ENCODE measurements around the gene LDLR.
"Not testable (repeated sequence)": the region's sequence is repeated elsewhere in the genome, so short reads cannot be mapped to it uniquely, and the experiment has no call there.

The LDLR gene

GRCh38 chr19:11113140-11113708, 24.0 kb downstream of the LDLR start:
- TF ChIP-seq TAF1 (IDR thresholded peaks at IDR 0.05; ENCODE audit: low read depth, low read length): no peak
- TF ChIP-seq POLR2A (IDR thresholded peaks at IDR 0.05; ENCODE audit: low read depth, low read length): no peak
- TF ChIP-seq SPI1 (IDR thresholded peaks at IDR 0.05; ENCODE audit: low read depth, low read length): no peak
- no peak for TF ChIP-seq POLR2AphosphoS5 (IDR thresholded peaks at IDR 0.05; ENCODE audit: low read depth, low read length)
- TF ChIP-seq PAX5 (IDR thresholded peaks at IDR 0.05; ENCODE audit: insufficient read depth, low read length, severe bottlenecking): no peak
- TF ChIP-seq POU2F2 (IDR thresholded peaks at IDR 0.05; ENCODE audit: low read depth, low read length): no peak
- FAIRE-seq (no peak), DNase-seq (ENCODE audit: insufficient read length, low spot score) (no peak)

- TF ChIP-seq PAX5 (IDR thresholded peaks at IDR 0.05; ENCODE audit: insufficient read depth, low read length, severe bottlenecking) (no peak), POU2F2 (IDR thresholded peaks at IDR 0.05; ENCODE audit: low read depth, low read length) (no peak), SPI1 (IDR thresholded peaks at IDR 0.05; ENCODE audit: low read depth, low read length) (no peak), POLR2A (IDR thresholded peaks at IDR 0.05; ENCODE audit: low read depth, low read length) (no peak), POLR2AphosphoS5 (IDR thresholded peaks at IDR 0.05; ENCODE audit: low read depth, low read length) (no peak), TAF1 (IDR thresholded peaks at IDR 0.05; ENCODE audit: low read depth, low read length) (no peak)
- DNase-seq (ENCODE audit: insufficient read length, low spot score) (no peak), FAIRE-seq (no peak)
These were observed 25.8 kb downstream of the LDLR start for GRCh38 chr19:11115042-11115441.

GRCh38 chr19:11115895-11116446, 26.7 kb downstream of the LDLR start:
- no peak for FAIRE-seq
- no peak for DNase-seq (ENCODE audit: insufficient read length, low spot score)
- TF ChIP-seq SPI1 (IDR thresholded peaks at IDR 0.05; ENCODE audit: low read depth, low read length) (no peak), POLR2A (IDR thresholded peaks at IDR 0.05; ENCODE audit: low read depth, low read length) (no peak), POLR2AphosphoS5 (IDR thresholded peaks at IDR 0.05; ENCODE audit: low read depth, low read length) (no peak), POU2F2 (IDR thresholded peaks at IDR 0.05; ENCODE audit: low read depth, low read length) (no peak), TAF1 (IDR thresholded peaks at IDR 0.05; ENCODE audit: low read depth, low read length) (no peak)

GRCh38 chr19:11116507-11116906, 27.2 kb downstream of the LDLR start:
- TF ChIP-seq POLR2A (IDR thresholded peaks at IDR 0.05; ENCODE audit: low read depth, low read length) (no peak), POU2F2 (IDR thresholded peaks at IDR 0.05; ENCODE audit: low read depth, low read length) (no peak), PAX5 (IDR thresholded peaks at IDR 0.05; ENCODE audit: insufficient read depth, low read length, severe bottlenecking) (no peak), POLR2AphosphoS5 (IDR thresholded peaks at IDR 0.05; ENCODE audit: low read depth, low read length) (no peak), TAF1 (IDR thresholded peaks at IDR 0.05; ENCODE audit: low read depth, low read length) (no peak), SPI1 (IDR thresholded peaks at IDR 0.05; ENCODE audit: low read depth, low read length) (no peak)
- FAIRE-seq (no peak), DNase-seq (ENCODE audit: insufficient read length, low spot score) (no peak)

- not testable (repeated sequence) for DNase-seq (ENCODE audit: insufficient read length, low spot score); FAIRE-seq
These were observed 32.7 kb downstream of the LDLR start for GRCh38 chr19:11121963-11122362.

GRCh38 chr19:11123114-11123513, 33.9 kb downstream of the LDLR start:
- no peak for DNase-seq (ENCODE audit: insufficient read length, low spot score)
- FAIRE-seq: no peak
- TF ChIP-seq POU2F2 (IDR thresholded peaks at IDR 0.05; ENCODE audit: low read depth, low read length) (no peak), SPI1 (IDR thresholded peaks at IDR 0.05; ENCODE audit: low read depth, low read length) (no peak), POLR2AphosphoS5 (IDR thresholded peaks at IDR 0.05; ENCODE audit: low read depth, low read length) (no peak), TAF1 (IDR thresholded peaks at IDR 0.05; ENCODE audit: low read depth, low read length) (no peak), POLR2A (IDR thresholded peaks at IDR 0.05; ENCODE audit: low read depth, low read length) (no peak), PAX5 (IDR thresholded peaks at IDR 0.05; ENCODE audit: insufficient read depth, low read length, severe bottlenecking) (no peak)

- DNase-seq (ENCODE audit: insufficient read length, low spot score); FAIRE-seq: not testable (repeated sequence)
These were observed 34.9 kb downstream of the LDLR start for GRCh38 chr19:11124157-11124556.

- TF ChIP-seq PAX5 (IDR thresholded peaks at IDR 0.05; ENCODE audit: insufficient read depth, low read length, severe bottlenecking): no peak
- no peak for TF ChIP-seq SPI1 (IDR thresholded peaks at IDR 0.05; ENCODE audit: low read depth, low read length)
- TF ChIP-seq TAF1 (IDR thresholded peaks at IDR 0.05; ENCODE audit: low read depth, low read length): no peak
- TF ChIP-seq POLR2AphosphoS5 (IDR thresholded peaks at IDR 0.05; ENCODE audit: low read depth, low read length): no peak
- TF ChIP-seq POU2F2 (IDR thresholded peaks at IDR 0.05; ENCODE audit: low read depth, low read length): no peak
- no peak for TF ChIP-seq POLR2A (IDR thresholded peaks at IDR 0.05; ENCODE audit: low read depth, low read length)
- DNase-seq (ENCODE audit: insufficient read length, low spot score) (peak; percentile 56), FAIRE-seq (no peak)
These were observed 36.9 kb downstream of the LDLR start for GRCh38 chr19:11125994-11126685.

- FAIRE-seq: no peak
- DNase-seq (ENCODE audit: insufficient read length, low spot score): no peak
- no peak for TF ChIP-seq SPI1 (IDR thresholded peaks at IDR 0.05; ENCODE audit: low read depth, low read length)
These were observed 38.6 kb downstream of the LDLR start for GRCh38 chr19:11127905-11128304.

- FAIRE-seq: peak; percentile 60
- TF ChIP-seq POU2F2 (IDR thresholded peaks at IDR 0.05; ENCODE audit: low read depth, low read length): no peak
- TF ChIP-seq POLR2AphosphoS5 (IDR thresholded peaks at IDR 0.05; ENCODE audit: low read depth, low read length): 0 out of 2 replicates have a peak, but pooled peaks have one; percentile 26
- TF ChIP-seq SPI1 (IDR thresholded peaks at IDR 0.05; ENCODE audit: low read depth, low read length): peak; percentile 43
- peak; percentile 86 for DNase-seq (ENCODE audit: insufficient read length, low spot score)
These were observed 41.7 kb downstream of the LDLR start for GRCh38 chr19:11130824-11131455.

Data from GM12891 (cell line).